ENCODE results near the gene ATE1. TPM values are rescaled to one million over a fixed set of nuclear protein-coding genes. Genes with fewer than 3 reads are reported as not detected.

Gene ATE1
- 6.9 TPM for total RNA-seq

DNA sequence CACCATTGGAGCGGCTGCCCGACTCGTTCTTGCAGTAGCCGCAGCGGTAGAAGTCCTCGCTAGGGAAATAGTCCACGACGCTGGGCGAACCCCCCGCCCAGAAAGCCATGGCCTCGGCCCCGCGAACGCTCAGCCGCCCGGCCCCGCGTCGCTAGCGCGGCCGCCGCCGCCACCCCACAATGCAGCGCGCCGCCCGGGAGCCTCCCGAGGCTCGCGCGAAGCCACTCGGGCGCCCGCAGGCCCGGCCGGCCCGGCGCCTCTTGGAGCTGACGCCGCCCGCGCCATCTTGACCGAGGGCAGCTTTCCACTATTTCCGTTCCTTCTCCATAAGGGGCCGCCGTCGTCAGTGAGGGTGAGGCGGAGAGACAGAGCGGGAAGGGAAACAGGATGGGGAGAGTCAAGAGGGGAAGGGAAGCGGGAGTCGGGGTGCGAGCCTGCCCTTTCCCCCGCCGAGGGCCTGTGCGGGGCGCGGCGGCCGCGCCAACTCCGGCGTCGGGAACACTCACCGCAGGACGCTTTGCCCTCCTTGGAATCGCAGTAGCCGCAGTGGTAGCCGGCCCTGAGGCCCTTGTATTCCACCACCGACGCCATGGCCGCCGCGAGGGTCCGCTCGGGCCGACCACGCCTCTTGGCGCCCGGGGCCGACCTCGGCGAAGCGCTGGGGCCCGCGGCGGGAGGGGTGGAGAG is at the start of gene ATE1:
ATE1 (minus strand) TSS at position 191 of the 687 bp plus-strand sequence; CDS start at position 109, 82 bp downstream.
- peaks cover 0 to 3% of the 10 kb centered on the region in 2 donors for H3K36me3 ChIP-seq
- intact Hi-C loops (cut with DNase I): loop anchor here (1.0 to 5.0 kb wide), 7 partner anchors 46 to 1079 kb away; partner anchors contain the start of genes ACADSB and IKZF5
- H3K4me1 ChIP-seq: peaks cover 0 to 10% of the 10 kb centered on the region in 2 donors
- TF ChIP-seq, protein P1, sequence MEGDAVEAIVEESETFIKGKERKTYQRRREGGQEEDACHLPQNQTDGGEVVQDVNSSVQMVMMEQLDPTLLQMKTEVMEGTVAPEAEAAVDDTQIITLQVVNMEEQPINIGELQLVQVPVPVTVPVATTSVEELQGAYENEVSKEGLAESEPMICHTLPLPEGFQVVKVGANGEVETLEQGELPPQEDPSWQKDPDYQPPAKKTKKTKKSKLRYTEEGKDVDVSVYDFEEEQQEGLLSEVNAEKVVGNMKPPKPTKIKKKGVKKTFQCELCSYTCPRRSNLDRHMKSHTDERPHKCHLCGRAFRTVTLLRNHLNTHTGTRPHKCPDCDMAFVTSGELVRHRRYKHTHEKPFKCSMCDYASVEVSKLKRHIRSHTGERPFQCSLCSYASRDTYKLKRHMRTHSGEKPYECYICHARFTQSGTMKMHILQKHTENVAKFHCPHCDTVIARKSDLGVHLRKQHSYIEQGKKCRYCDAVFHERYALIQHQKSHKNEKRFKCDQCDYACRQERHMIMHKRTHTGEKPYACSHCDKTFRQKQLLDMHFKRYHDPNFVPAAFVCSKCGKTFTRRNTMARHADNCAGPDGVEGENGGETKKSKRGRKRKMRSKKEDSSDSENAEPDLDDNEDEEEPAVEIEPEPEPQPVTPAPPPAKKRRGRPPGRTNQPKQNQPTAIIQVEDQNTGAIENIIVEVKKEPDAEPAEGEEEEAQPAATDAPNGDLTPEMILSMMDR (IDR thresholded peaks at IDR 0.05): no peak
- no peaks in the 10 kb centered on the region for H3K27me3 ChIP-seq
- H3K4me3 ChIP-seq: peak within 1 kb of the TSS; percentile 98 to 100
- peak; percentile 62 to 95 for DNase-seq (ENCODE audit: low spot score in 2 of 2)
- H3K9me3 ChIP-seq: no peaks in the 10 kb centered on the region
- H3K27ac ChIP-seq: peak within 1 kb of the TSS; percentile 97

DNA sequence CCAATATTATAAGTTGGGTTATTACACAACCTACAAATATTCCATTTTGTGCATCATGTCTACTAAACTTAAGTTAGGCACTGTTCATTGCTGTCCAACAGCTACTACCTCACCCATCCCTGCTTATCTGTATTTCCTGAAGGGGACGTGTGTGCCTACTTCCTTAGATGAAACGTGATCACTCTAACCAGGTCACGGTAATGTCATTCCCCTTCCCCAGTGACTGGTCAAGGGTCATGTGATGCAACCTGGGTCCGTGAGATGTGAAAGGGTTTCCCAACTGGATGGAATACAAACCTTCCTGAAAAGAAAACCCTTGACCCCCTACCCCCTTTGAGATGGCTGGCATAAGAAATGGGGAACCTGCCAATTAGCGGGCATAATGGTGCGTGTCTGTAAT is 48.8 kb upstream of the ATE1 start:
- H3K4me1 ChIP-seq: peaks cover 0 to 16% of the 10 kb centered on the region in 2 donors
- no peaks in the 10 kb centered on the region for H3K9me3 ChIP-seq
- DNase-seq (ENCODE audit: low spot score in 2 of 2): no peak
- no peaks in the 10 kb centered on the region for H3K27me3 ChIP-seq
- no peak overlapping the region for H3K27ac ChIP-seq
- TF ChIP-seq, protein P1 (IDR thresholded peaks at IDR 0.05): no peak
- peaks cover 0 to 6% of the 10 kb centered on the region in 2 donors for H3K36me3 ChIP-seq
- H3K4me3 ChIP-seq: no peak overlapping the region
- intact Hi-C loops (cut with DNase I): loop anchor here (5.0 to 10.0 kb wide), 2 partner anchors 136 to 238 kb away; no protein-coding TSS in a partner anchor

DNA sequence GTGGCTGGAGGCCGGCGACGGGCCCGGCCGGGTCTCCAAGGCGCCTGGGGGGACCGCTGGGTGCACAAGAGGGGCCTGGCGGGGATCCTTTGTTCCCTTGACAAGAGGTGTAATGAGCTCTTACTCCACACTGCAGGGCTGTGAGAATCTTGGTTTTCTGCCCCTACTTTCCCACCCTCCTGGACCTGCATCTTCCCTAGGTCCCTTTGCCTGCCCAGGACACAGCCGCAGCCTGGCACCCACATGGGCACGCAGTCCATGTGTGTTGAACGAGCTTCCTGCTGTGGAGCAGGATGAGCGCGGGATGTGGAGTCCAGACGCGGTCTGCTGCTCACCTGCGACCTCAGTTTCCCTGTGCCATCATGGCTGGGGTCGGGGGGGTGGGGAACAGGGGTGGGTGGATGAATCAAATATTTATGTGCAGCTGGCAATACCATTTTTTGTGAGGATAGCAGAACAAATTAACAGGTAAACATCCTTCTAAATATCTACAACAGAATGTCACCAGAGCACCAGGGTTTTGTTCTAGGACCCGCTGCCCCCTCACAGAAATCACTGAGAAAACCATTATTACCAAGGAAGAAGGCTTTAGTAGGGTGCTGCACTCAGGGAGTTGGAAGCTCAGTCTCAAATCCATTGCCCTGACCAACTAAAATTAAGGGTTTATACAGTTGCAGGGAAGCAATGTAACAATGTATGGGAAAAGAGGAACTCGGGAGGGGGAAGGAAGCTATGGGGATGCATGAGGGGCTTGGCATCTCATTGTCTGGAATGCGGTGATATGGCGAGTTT is 47.7 kb upstream of the ATE1 start:
- peaks cover 0 to 11% of the 10 kb centered on the region in 2 donors for H3K36me3 ChIP-seq
- TF ChIP-seq, protein P1 (IDR thresholded peaks at IDR 0.05): peak in 1 of 3 experiments; percentile 81
- intact Hi-C loops (cut with DNase I): loop anchor here (1.0 to 10.0 kb wide), 3 partner anchors 54 to 239 kb away; no protein-coding TSS in a partner anchor

DNA sequence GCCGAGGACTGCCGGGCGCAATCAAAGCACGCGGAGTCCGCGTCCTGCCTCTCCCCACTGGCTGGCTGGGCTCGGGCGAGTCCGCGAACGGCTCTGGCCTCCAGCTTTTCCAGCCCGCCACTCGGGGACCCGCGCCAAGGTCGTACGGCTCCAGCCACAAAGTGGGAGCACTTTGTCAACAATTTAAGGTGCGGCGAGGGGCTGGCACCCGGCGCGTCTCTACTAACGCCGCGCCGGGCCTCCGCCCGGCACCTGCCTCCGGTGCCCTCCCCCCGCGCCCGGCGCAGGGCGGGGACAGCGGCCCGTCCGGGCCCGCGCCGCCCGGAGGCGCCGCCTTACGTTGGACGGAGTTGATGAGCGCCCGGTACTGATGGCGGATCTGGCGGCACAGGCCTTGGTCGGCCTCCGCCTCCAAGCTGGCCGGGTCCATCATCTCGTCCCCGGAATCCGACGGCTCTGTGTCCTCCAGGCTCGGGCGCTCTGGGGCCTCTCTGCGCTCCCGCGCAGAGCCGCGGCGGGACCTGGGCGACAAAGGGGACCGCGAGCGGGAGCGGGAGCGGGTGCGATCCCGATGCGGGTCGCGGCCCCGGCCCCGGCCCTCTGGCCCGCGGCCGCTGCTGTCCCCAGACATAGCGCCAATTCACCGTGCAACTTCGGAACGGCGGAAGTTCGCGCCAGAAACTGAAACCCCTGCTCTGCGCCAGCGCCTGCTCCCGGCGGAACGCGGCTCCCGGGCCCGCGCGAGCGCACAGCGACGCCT is 46.9 kb upstream of the ATE1 start, which contains the start of gene NSMCE4A:
NSMCE4A (minus strand) TSS at position 683 of the 760 bp plus-strand sequence; CDS start at position 631, 52 bp downstream.
- intact Hi-C loops (cut with DNase I): loop anchor here (1.0 to 10.0 kb wide), 6 partner anchors 20 to 240 kb away; partner anchors contain the start of gene ATE1
- Histone ChIP-seq H3K4me1 (peaks cover 0 to 16% of the 10 kb centered on the region in 2 donors), H3K9me3 (no peaks in the 10 kb centered on the region), H3K36me3 (peaks cover 0 to 17% of the 10 kb centered on the region in 2 donors), H3K27me3 (no peaks in the 10 kb centered on the region), H3K27ac (peak within 1 kb of the TSS; percentile 93 to 96), H3K4me3 (peak within 1 kb of the TSS; percentile 80 to 95)
- TF ChIP-seq, protein P1 (IDR thresholded peaks at IDR 0.05): peak in 2 of 3 experiments; percentile 50 to 52
- DNase-seq (ENCODE audit: low spot score in 2 of 2): peak in 1 of 2 donors; percentile 81

More for the DNA sequence above, 47.7 kb upstream of the ATE1 start:
- Histone ChIP-seq H3K9me3 (no peaks in the 10 kb centered on the region), H3K4me1 (peaks cover 0 to 16% of the 10 kb centered on the region in 2 donors), H3K27ac (peak overlapping the region; percentile 93 to 96), H3K4me3 (peak overlapping the region; percentile 80 to 95), H3K27me3 (no peaks in the 10 kb centered on the region)
- no peak for DNase-seq (ENCODE audit: low spot score in 2 of 2)

All from ascending aorta (tissue), 2 donors.